ENCODE measurements around the gene RANBP10.
A peak's percentile ranks its signal among the peaks of the same experiment; 100 is the strongest.

Gene RANBP10

DNA sequence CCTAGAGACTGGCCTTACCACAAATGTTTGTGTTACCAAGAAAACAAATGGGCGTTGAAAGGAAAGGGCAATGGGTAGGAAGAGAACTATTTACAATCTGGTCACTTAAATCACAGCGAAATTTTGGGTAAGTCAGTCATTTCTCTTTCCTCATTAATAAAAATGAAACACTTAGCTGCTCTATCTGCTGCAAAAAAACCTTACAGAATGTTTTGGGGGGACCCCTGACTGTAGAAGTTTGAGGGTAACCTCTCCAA lies 39.6 kb upstream of the RANBP10 start:
- TF ChIP-seq, protein P1, sequence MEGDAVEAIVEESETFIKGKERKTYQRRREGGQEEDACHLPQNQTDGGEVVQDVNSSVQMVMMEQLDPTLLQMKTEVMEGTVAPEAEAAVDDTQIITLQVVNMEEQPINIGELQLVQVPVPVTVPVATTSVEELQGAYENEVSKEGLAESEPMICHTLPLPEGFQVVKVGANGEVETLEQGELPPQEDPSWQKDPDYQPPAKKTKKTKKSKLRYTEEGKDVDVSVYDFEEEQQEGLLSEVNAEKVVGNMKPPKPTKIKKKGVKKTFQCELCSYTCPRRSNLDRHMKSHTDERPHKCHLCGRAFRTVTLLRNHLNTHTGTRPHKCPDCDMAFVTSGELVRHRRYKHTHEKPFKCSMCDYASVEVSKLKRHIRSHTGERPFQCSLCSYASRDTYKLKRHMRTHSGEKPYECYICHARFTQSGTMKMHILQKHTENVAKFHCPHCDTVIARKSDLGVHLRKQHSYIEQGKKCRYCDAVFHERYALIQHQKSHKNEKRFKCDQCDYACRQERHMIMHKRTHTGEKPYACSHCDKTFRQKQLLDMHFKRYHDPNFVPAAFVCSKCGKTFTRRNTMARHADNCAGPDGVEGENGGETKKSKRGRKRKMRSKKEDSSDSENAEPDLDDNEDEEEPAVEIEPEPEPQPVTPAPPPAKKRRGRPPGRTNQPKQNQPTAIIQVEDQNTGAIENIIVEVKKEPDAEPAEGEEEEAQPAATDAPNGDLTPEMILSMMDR (IDR thresholded peaks at IDR 0.05; ENCODE audit: low read depth, low read length, missing control alignments) = no peak
- peak overlapping the region; percentile 99 for H3K4me3 ChIP-seq (replicated peaks; ENCODE audit: low read depth, low read length)
- DNase-seq (ENCODE audit: extremely low read depth, low read depth) = no peak

DNA sequence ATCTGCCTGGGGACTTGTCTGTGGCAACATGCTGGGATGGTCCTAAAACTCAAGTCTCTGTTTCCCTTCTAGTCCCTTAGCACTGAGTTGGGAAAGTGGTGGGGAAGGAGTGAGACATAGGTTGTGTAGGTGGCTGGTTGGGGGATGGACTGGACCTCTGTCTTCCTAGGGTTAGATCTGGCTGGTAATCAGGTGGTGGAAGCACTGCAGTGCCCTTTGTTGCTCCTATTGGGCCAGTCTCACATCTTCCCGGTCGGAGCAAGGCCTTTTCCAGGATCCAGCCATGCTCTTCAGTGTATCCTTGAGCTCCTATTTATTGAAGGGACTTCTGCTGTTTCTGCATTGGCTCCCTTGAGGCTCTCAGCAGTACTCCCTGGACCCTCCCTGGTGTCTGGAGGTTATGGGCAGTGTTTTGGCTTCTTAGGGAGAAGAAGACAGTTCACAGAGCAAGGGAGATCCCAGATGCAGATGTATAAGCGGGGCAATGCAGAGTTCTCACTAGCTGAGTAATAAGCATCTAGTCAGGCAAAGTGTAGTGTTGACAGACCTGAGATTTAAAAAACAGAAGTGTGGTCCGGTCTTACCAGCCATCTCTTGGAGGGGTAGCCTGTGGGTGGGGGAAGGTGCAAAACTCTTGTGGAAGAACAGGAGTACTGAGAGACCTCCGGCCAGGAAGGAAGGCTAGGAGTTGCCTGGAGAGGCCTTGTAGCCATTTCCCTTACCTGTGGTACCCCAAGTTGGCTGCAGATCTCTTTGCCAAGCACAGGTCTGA lies 39.1 kb upstream of the RANBP10 start:
- TF ChIP-seq, protein P1 (IDR thresholded peaks at IDR 0.05; ENCODE audit: low read depth, low read length, missing control alignments) = no peak
- DNase-seq (ENCODE audit: extremely low read depth, low read depth) = no peak
- H3K4me3 ChIP-seq (replicated peaks; ENCODE audit: low read depth, low read length) = peak overlapping the region; percentile 99

DNA sequence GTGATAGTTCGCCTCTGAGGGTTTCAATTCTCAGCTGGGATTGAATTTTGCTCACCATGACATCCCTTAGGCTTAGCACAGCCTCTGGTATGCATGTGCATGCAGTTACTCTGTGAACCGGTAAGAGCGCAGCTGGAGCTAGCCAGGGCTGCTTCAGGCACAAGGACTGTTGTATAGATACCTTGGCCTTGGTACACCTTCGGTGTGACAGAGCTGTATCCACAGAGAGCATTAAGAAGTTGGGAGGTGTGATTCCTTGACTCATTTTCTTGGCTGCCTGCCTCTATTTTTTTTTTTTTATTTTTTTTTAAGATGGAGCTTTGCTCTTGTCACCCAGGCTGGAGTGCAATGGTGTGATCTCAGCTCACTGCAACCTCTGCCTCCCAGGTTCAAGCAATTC lies 38.1 kb upstream of the RANBP10 start:
- TF ChIP-seq, protein P1 (IDR thresholded peaks at IDR 0.05; ENCODE audit: low read depth, low read length, missing control alignments) = no peak
- peak overlapping the region; percentile 99 for H3K4me3 ChIP-seq (replicated peaks; ENCODE audit: low read depth, low read length)
- DNase-seq (ENCODE audit: extremely low read depth, low read depth) = no peak

DNA sequence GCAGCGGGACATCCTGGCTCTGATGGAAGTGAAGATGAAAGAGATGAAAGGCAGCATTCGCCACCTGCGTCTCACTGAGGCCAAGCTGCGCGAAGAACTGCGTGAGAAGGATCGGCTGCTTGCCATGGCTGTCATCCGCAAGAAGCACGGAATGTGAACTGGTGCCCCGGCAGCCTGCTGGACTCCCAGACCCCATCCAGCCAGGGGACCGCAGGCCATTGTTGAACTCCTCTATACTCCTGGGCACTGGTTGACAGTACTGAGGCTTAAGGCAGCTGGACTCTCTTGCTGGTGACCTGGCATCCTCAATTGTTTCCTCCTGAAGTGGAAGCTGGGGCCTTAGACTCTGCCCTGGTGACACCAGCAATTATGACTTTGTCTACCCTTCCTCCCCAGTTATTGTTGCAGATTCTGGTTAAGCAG lies 37.0 kb upstream of the RANBP10 start:
- DNase-seq (ENCODE audit: extremely low read depth, low read depth) = no peak
- TF ChIP-seq, protein P1 (IDR thresholded peaks at IDR 0.05; ENCODE audit: low read depth, low read length, missing control alignments) = no peak
- H3K4me3 ChIP-seq (replicated peaks; ENCODE audit: low read depth, low read length) = peak overlapping the region; percentile 99

DNA sequence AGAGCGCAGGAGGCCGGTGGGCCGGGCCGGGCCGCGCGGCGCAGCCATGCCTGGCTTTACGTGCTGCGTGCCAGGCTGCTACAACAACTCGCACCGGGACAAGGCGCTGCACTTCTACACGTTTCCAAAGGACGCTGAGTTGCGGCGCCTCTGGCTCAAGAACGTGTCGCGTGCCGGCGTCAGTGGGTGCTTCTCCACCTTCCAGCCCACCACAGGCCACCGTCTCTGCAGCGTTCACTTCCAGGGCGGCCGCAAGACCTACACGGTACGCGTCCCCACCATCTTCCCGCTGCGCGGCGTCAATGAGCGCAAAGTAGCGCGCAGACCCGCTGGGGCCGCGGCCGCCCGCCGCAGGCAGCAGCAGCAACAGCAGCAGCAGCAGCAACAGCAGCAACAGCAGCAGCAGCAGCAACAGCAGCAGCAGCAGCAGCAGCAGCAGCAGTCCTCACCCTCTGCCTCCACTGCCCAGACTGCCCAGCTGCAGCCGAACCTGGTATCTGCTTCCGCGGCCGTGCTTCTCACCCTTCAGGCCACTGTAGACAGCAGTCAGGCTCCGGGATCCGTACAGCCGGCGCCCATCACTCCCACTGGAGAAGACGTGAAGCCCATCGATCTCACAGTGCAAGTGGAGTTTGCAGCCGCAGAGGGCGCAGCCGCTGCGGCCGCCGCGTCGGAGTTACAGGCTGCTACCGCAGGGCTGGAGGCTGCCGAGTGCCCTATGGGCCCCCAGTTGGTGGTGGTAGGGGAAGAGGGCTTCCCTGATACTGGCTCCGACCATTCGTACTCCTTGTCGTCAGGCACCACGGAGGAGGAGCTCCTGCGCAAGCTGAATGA lies 36.4 kb upstream of the RANBP10 start:
- H3K4me3 ChIP-seq (replicated peaks; ENCODE audit: low read depth, low read length) = peak overlapping the region; percentile 99
- TF ChIP-seq, protein P1 (IDR thresholded peaks at IDR 0.05; ENCODE audit: low read depth, low read length, missing control alignments) = peak; percentile 12
- no peak for DNase-seq (ENCODE audit: extremely low read depth, low read depth)

DNA sequence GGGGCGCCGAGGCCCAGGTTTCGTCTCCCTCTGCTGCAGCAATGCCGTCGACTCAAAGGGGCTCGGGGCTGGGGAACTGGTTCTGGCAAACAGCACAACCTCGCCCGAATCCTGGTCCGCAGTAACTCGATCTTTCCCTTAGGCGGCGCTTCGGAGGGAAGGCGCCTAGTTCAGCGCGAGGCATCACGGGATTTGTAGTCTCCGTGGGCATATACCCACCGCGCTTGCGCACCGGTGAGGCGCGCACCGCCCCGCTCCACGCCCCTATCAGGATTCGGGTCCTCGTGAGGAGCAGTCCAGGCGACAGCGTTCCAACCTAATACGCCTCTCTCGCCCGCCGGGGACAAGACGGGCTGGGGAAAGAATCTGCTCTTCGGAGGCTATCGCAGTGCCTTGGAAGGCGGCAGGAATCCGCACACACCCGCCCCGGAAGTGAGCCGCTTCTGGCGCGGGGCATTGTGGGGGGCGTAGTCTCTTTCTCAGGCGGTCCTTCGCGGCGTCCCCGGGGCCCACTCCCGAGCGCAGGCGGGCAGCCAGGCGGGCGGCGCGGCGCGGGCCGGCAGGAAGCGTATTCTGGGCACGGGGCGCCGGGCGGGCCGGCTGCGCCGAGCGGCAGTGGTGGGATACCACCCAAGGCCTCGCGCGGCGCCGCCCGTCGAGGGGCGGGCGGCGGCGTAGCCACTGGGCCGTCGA lies 35.6 kb upstream of the RANBP10 start, which contains the start of gene THAP11:
Gene THAP11 (plus strand): TSS at position 505 of the 693 bp plus-strand sequence. CDS start 235 bp downstream, outside the sequence.
- H3K4me3 ChIP-seq (replicated peaks; ENCODE audit: low read depth, low read length) = peak within 1 kb of the TSS; percentile 99
- peak; percentile 91 for DNase-seq (ENCODE audit: extremely low read depth, low read depth)
- TF ChIP-seq, protein P1 (IDR thresholded peaks at IDR 0.05; ENCODE audit: low read depth, low read length, missing control alignments) = peak; percentile 74
